ENCODE measurements around the gene PHF20.

The PHF20 gene

DNA sequence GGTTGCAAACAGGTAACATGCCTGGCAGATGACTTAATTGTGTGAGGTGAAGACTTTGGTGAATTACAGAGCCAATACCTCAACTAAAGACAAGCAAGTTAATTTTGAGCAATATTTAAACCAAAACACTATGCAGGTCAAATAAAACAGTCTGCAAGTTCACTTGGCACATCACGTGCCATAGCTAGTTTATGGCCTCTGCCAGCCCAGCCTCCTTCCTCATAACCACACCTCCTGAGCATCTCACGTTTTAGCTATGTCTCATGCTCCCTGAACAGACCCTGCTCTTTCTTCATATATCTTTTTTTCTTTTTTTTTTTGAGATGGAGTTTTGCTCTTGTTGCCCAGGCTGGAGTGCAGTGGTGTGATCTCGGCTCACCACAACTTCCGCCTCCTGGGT lies 192.1 kb downstream of the PHF20 start:
- no peak for DNase-seq (ENCODE audit: low spot score)
- no peak overlapping the region for H3K27ac ChIP-seq
- H3K4me3 ChIP-seq = no peak overlapping the region
- TF ChIP-seq, protein P1, sequence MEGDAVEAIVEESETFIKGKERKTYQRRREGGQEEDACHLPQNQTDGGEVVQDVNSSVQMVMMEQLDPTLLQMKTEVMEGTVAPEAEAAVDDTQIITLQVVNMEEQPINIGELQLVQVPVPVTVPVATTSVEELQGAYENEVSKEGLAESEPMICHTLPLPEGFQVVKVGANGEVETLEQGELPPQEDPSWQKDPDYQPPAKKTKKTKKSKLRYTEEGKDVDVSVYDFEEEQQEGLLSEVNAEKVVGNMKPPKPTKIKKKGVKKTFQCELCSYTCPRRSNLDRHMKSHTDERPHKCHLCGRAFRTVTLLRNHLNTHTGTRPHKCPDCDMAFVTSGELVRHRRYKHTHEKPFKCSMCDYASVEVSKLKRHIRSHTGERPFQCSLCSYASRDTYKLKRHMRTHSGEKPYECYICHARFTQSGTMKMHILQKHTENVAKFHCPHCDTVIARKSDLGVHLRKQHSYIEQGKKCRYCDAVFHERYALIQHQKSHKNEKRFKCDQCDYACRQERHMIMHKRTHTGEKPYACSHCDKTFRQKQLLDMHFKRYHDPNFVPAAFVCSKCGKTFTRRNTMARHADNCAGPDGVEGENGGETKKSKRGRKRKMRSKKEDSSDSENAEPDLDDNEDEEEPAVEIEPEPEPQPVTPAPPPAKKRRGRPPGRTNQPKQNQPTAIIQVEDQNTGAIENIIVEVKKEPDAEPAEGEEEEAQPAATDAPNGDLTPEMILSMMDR (IDR thresholded peaks at IDR 0.05) = no peak

GRCh38 chr20:35967979-35968640 lies 196.3 kb downstream of the PHF20 start, which contains the start of gene CNBD2:
TSS of gene CNBD2 (plus strand) at chr20:35968590. CDS start at chr20:35968763, 173 bp downstream.
- DNase-seq (ENCODE audit: low spot score) = no peak
- H3K4me3 ChIP-seq = no peak within 1 kb of the TSS
- TF ChIP-seq, protein P1 (IDR thresholded peaks at IDR 0.05) = no peak
- H3K27ac ChIP-seq = no peak within 1 kb of the TSS

DNA sequence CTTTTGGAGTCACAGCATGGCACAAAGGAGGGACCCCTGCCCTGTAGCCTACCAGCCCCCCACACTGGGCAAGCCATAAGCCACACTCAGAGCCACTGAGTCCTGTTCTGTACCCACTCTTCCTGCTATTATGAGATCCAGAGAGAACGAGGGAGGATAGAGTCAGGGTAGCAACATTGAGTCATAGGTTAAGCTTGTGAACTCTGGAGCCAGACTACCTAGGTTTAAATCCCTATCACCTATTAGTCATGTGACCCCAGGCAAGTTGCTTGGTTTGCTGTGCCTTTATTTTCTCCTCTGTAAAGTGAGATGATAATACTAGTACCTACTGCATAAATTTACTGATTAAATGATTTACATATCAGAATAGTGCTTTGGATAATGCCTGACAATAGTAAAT lies 197.1 kb downstream of the PHF20 start:
- H3K4me3 ChIP-seq = no peak overlapping the region
- DNase-seq (ENCODE audit: low spot score) = no peak
- TF ChIP-seq, protein P1 (IDR thresholded peaks at IDR 0.05) = no peak
- H3K27ac ChIP-seq = no peak overlapping the region

GRCh38 chr20:35971981-35972380 lies 200.2 kb downstream of the PHF20 start:
- no peak for DNase-seq (ENCODE audit: low spot score)
- TF ChIP-seq, protein P1 (IDR thresholded peaks at IDR 0.05) = no peak
- H3K27ac ChIP-seq = no peak overlapping the region
- no peak overlapping the region for H3K4me3 ChIP-seq

GRCh38 chr20:35972462-35972861 lies 200.6 kb downstream of the PHF20 start:
- TF ChIP-seq, protein P1 (IDR thresholded peaks at IDR 0.05) = no peak
- DNase-seq (ENCODE audit: low spot score) = no peak
- no peak overlapping the region for H3K27ac ChIP-seq
- H3K4me3 ChIP-seq = no peak overlapping the region

DNA sequence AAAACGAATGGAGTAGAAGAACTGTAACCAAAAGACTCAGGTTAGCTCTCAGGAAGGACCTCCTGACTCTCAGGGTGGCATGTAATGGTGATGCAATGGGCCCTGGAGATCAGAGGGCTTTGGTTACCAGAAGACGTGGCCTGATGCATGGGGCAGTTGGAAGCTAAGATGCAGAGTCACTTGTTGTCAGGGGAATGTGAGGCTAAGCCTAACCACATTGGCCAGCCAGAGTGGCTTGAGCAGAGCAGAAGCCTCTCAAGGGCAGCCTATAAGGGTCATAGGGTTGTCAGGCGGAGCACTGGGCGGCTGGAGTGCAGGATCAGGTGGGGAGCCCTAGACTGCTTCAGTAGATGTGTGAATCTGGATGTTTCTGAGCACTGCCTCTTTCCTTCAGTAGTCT lies 202.4 kb downstream of the PHF20 start:
- no peak overlapping the region for H3K27ac ChIP-seq
- no peak overlapping the region for H3K4me3 ChIP-seq
- TF ChIP-seq, protein P1 (IDR thresholded peaks at IDR 0.05) = no peak
- no peak for DNase-seq (ENCODE audit: low spot score)
